OCI-LY1 (cell line): ENCODE measurements around the gene TIAL1.

Experiments
- H2AFZ ChIP-seq: fragments of 200-600 bp; sonication (generic), shearing (Covaris generic); 2 replicates; pipeline ENCODE4 v1.6.0; 2014; ENCODE audit warnings: antibody characterized with exemption, mild to moderate bottlenecking, low read length
- H3F3A ChIP-seq: fragments of 200-600 bp; sonication (generic), shearing (Covaris generic); 2 replicates; pipeline ENCODE4 v1.6.0; 2014; ENCODE audit warnings: mild to moderate bottlenecking, antibody characterized with exemption, low read length, moderate library complexity; ENCODE audit not compliant: insufficient read depth
- H3K27ac ChIP-seq: fragments of 200-600 bp; sonication (generic); 2 replicates; pipeline ENCODE4 v1.5.1; 2014; ENCODE audit warnings: low read length, mixed run types, mild to moderate bottlenecking, low read depth; ENCODE audit not compliant: poor library complexity, severe bottlenecking
- H3K27me3 ChIP-seq: fragments of 200-600 bp; sonication (generic); 2 replicates; pipeline ENCODE4 v1.6.0; 2014; ENCODE audit warnings: antibody characterized with exemption, mild to moderate bottlenecking, low read length, moderate library complexity; ENCODE audit not compliant: insufficient read depth
- H3K36me3 ChIP-seq: fragments of 200-600 bp; sonication (generic); 2 replicates; pipeline ENCODE4 v1.6.1; 2014; ENCODE audit warnings: mild to moderate bottlenecking, antibody characterized with exemption, low read length, moderate library complexity, mixed read lengths; ENCODE audit not compliant: insufficient read depth
- H3K4me1 ChIP-seq: fragments of 200-600 bp; sonication (generic); 2 replicates; pipeline ENCODE4 v1.5.1; 2014; ENCODE audit warnings: mild to moderate bottlenecking, low read length, moderate library complexity; ENCODE audit not compliant: insufficient read depth, severe bottlenecking
- H3K4me2 ChIP-seq: fragments of 200-600 bp; sonication (generic), shearing (Covaris generic); 2 replicates; pipeline ENCODE4 v1.6.1; 2014; ENCODE audit warnings: low read length
- H3K4me3 ChIP-seq: fragments of 200-600 bp; sonication (generic); 2 replicates; pipeline ENCODE4 v1.5.1; 2014; ENCODE audit warnings: low read length, low read depth, mild to moderate bottlenecking, mixed read lengths; ENCODE audit not compliant: poor library complexity, severe bottlenecking
- H3K79me2 ChIP-seq: fragments of 200-600 bp; shearing (Covaris generic); 2 replicates; pipeline ENCODE4 v1.6.1; 2016; ENCODE audit warnings: mixed run types, low read length, mixed read lengths; ENCODE audit not compliant: insufficient read depth
- H3K9ac ChIP-seq: fragments of 200-600 bp; sonication (generic), shearing (Covaris generic); 2 replicates; pipeline ENCODE4 v1.6.1; 2014; ENCODE audit warnings: mild to moderate bottlenecking, low read length, mixed read lengths
- H3K9me2 ChIP-seq: fragments of 200-600 bp; sonication (generic), shearing (Covaris generic); 2 replicates; pipeline ENCODE4 v1.6.1; 2014; ENCODE audit warnings: low read depth, mild to moderate bottlenecking, low read length, mixed read lengths
- H3K9me3 ChIP-seq: fragments of 200-600 bp; shearing (Covaris generic); 2 replicates; pipeline ENCODE4 v1.6.1; 2014; ENCODE audit warnings: low read length, mixed read lengths
- H4K20me1 ChIP-seq: fragments of 200-600 bp; sonication (generic), shearing (Covaris generic); 2 replicates; pipeline ENCODE4 v1.6.0; 2016; ENCODE audit warnings: mild to moderate bottlenecking, low read length; ENCODE audit not compliant: insufficient read depth
- EZH2 ChIP-seq: fragments of 200-600 bp; sonication (generic), shearing (Covaris generic); IDR thresholded peaks from 2 replicates; pipeline ENCODE4 v1.8.0; 2017; ENCODE audit warnings: borderline replicate concordance, mixed run types, mild to moderate bottlenecking, antibody characterized with exemption, low read length, moderate library complexity, mixed read lengths
- TF ChIP-seq, protein P1 (sequence below): fragments of 200-600 bp; sonication (generic), shearing (Covaris generic); IDR thresholded peaks from 2 replicates; pipeline ENCODE4 v1.5.1; 2017; ENCODE audit warnings: mild to moderate bottlenecking, antibody characterized with exemption, low read length, moderate library complexity, mixed read lengths

The TIAL1 gene

DNA sequence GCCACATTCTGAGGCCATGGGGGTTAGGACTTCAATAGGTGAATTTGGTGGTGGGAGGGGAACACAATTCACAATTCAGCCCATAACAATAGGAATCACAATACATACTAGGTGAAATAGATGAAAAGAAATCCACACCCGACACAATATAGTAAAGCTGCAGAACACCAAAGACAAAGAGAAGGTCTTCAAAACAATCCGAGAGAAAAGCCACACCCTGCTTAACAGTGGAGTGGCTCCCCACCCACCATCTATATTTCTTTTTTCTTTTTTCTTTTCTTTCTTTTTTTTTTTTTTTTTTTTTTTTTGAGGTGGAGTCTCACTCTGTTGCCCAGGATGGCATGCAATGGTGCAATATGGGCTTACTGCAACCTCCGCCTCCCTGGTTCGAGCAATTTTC, 14.7 kb upstream of the TIAL1 start:
- no peak overlapping the region for H3K4me2 ChIP-seq
- no peaks in the 10 kb centered on the region for H4K20me1 ChIP-seq
- H3K36me3 ChIP-seq, result no peaks in the 10 kb centered on the region
- no peak overlapping the region for H3K4me3 ChIP-seq
- no peak overlapping the region for H3K9ac ChIP-seq
- no peak overlapping the region for H3K27ac ChIP-seq
- no peaks in the 10 kb centered on the region for H3K4me1 ChIP-seq
- H3K9me2 ChIP-seq, result no peaks in the 10 kb centered on the region
- H3K27me3 ChIP-seq, result no peaks in the 10 kb centered on the region; the same call in 1 of the 2 replicates
- no peak overlapping the region for H2AFZ ChIP-seq
- no peaks in the 10 kb centered on the region for H3F3A ChIP-seq
- TF ChIP-seq, protein P1, sequence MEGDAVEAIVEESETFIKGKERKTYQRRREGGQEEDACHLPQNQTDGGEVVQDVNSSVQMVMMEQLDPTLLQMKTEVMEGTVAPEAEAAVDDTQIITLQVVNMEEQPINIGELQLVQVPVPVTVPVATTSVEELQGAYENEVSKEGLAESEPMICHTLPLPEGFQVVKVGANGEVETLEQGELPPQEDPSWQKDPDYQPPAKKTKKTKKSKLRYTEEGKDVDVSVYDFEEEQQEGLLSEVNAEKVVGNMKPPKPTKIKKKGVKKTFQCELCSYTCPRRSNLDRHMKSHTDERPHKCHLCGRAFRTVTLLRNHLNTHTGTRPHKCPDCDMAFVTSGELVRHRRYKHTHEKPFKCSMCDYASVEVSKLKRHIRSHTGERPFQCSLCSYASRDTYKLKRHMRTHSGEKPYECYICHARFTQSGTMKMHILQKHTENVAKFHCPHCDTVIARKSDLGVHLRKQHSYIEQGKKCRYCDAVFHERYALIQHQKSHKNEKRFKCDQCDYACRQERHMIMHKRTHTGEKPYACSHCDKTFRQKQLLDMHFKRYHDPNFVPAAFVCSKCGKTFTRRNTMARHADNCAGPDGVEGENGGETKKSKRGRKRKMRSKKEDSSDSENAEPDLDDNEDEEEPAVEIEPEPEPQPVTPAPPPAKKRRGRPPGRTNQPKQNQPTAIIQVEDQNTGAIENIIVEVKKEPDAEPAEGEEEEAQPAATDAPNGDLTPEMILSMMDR, result no peak
- TF ChIP-seq EZH2, result no peak
- no peaks in the 10 kb centered on the region for H3K79me2 ChIP-seq
- H3K9me3 ChIP-seq, result no peaks in the 10 kb centered on the region

DNA sequence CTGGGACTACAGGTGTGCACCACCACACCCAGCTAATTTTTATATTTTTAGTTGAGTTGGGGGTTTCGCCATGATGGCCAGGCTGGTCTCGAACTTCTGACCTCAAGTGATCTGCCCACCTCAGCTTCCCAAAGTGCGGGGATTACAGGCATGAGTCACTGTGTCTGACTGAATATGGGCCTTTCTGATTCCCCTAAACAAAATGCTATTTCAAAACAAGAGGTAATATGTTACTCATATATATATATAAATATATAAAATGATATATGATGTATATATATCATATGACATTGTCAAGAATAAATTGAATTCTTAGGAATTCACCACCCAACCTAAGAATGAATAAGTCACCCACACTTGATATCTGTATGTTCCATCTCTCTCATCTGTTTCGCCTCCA, 12.8 kb upstream of the TIAL1 start:
- Histone ChIP-seq H3K36me3 (no peaks in the 10 kb centered on the region), H3K27ac (no peak overlapping the region), H3K9me3 (no peaks in the 10 kb centered on the region), H3F3A (no peaks in the 10 kb centered on the region), H3K9ac (no peak overlapping the region), H4K20me1 (no peaks in the 10 kb centered on the region), H3K4me3 (no peak overlapping the region), H3K4me2 (no peak overlapping the region), H3K27me3 (no peaks in the 10 kb centered on the region; the same call in 1 of the 2 replicates), H3K9me2 (no peaks in the 10 kb centered on the region), H3K4me1 (no peaks in the 10 kb centered on the region), H3K79me2 (no peaks in the 10 kb centered on the region), H2AFZ (no peak overlapping the region)
- TF ChIP-seq, protein P1, result no peak
- no peak for TF ChIP-seq EZH2

DNA sequence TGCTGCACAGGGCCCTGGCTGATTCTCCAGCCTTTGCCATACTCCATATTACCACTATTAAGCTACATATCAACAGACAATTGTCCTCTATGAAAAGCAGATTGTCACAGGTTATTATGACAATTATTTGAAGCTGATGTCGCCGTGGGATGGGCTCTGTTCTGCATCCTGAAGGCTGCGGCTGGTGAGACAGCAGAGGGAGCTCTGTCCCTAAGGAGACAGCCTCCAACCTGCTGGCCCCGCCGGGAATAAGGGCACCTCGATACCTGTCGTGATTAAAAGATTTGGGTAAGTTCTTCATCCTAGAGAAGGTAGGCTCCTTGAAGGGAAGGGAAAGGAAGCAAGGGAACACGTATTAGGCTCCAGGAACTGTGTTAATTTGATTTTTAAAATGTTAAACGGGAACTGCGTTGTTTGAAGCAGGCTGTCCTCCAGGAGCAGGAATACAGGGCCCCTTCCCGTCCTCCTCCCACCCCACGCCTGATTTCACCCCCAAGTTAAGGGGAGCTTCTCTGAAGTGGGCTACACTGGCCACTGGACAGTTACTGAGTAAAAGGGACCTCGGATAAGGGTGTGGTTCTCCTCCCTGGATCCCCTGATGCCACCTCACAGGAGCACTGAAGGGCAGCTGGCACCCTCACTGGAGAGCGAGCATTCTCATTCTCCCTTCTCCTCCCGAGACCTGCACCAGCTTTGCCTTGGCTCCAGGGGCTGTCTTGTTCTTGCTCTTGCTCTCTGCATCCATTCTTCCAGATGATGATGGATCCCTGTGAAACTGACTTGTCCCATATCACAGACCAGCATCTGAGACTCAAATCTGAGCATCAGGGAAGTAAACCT, 11.8 kb upstream of the TIAL1 start:
- TF ChIP-seq, protein P1, result peak; percentile 45
- no peak for TF ChIP-seq EZH2
- Histone ChIP-seq H4K20me1 (no peaks in the 10 kb centered on the region), H3K4me2 (no peak overlapping the region), H3K36me3 (no peaks in the 10 kb centered on the region), H3K9ac (no peak overlapping the region), H3F3A (no peaks in the 10 kb centered on the region), H3K9me2 (no peaks in the 10 kb centered on the region), H3K4me1 (no peaks in the 10 kb centered on the region), H3K9me3 (no peaks in the 10 kb centered on the region), H3K79me2 (no peaks in the 10 kb centered on the region), H3K27ac (no peak overlapping the region), H3K4me3 (no peak overlapping the region), H2AFZ (no peak overlapping the region), H3K27me3 (no peaks in the 10 kb centered on the region; the same call in 1 of the 2 replicates)
